ENCODE results near the gene FER1L5. TPM values are rescaled to one million over a fixed set of nuclear protein-coding genes. Genes with fewer than 3 reads are reported as not detected.

FER1L5 gene
- total and polyA plus RNA-seq, 9 of the 15 experiments (the other 6 are each of a cell fraction or from before 2014, with no cell fraction given): 0.01 TPM; not detected in 6

- no peaks in the 10 kb centered on the region for H3K36me3 ChIP-seq (ENCODE audit: control insufficient read depth, insufficient read depth, low read length)
- H3K27ac ChIP-seq (ENCODE audit: extremely low read depth, low read depth, low read length): no peak overlapping the region
- FAIRE-seq (no peak), DNase-seq (ENCODE audit: extremely low read depth in 1 of 4, low spot score in 3 of 4) (no peak), ATAC-seq (no peak)
- H3K9ac ChIP-seq (ENCODE audit: insufficient read depth in 1 of 2, low read depth in 2 of 2, low read length in 2 of 2): no peak overlapping the region
- H3K4me1 ChIP-seq (replicated peaks in 1 of 2; ENCODE audit: control insufficient read depth in 2 of 2, insufficient read depth in 2 of 2, low read length in 2 of 2): peaks cover 0 to 13% of the 10 kb centered on the region in 2 experiments; a peak in 2 of 5 replicates
- peaks cover 11% of the 10 kb centered on the region for H3K9me1 ChIP-seq (ENCODE audit: control insufficient read depth, insufficient read depth, low read length)
- in situ Hi-C loops (cut with MboI): no loop called here
- BruUV-seq (replicated peaks): no TSS peak
- WGBS (ENCODE audit: insufficient coverage, low coverage, missing lambda C conversion rate): 33% methylated on average over 6 of the region's 6 CpGs
- no peak overlapping the region for H3K4me3 ChIP-seq
- H3K79me2 ChIP-seq (ENCODE audit: control insufficient read depth, insufficient read depth, low read length): no peaks in the 10 kb centered on the region
- H3K9me3 ChIP-seq (replicated peaks; ENCODE audit: control insufficient read depth, insufficient read depth, low read depth, low read length): no peaks in the 10 kb centered on the region
- CTCF ChIA-PET (ENCODE audit: low intra/inter-chr PET ratio): interaction anchor here (0.5 kb wide), 1 partner anchor 337 kb away, joined by 4 read pairs; no protein-coding TSS in a partner anchor
- H4K20me1 ChIP-seq (replicated peaks; ENCODE audit: control insufficient read depth, insufficient read depth, low read length): peaks cover 5% of the 10 kb centered on the region; the same call in 1 of the 2 replicates
- peaks cover 0 to 13% of the 10 kb centered on the region in 2 experiments; a peak in 1 of 5 replicates for H3K27me3 ChIP-seq (ENCODE audit: control insufficient read depth in 2 of 2, insufficient read depth in 2 of 2, low read length in 2 of 2)
- no peak overlapping the region for H3K4me2 ChIP-seq (ENCODE audit: insufficient read depth, low read length)
- TF ChIP-seq RBM14 (IDR thresholded peaks at IDR 0.05; ENCODE audit: borderline replicate concordance, insufficient read depth, low read depth, low read length): no peak
- no peak for TF ChIP-seq TFAM (CRISPR knock-in tag; conservative IDR thresholded peaks at IDR 0.05)
- TF ChIP-seq THRAP3 (IDR thresholded peaks at IDR 0.05; ENCODE audit: borderline replicate concordance): no peak
- TF ChIP-seq ZNF12 (CRISPR knock-in tag; IDR thresholded peaks at IDR 0.05): no peak
- TF ChIP-seq SREBF1 (IDR thresholded peaks at IDR 0.05; ENCODE audit: borderline replicate concordance, low read depth, low read length): no peak
- no peak for TF ChIP-seq RNF2 (IDR thresholded peaks at IDR 0.05)
- no peak for TF ChIP-seq XRCC4 (IDR thresholded peaks at IDR 0.05; ENCODE audit: extremely low read depth, insufficient read depth, insufficient read length)
- TF ChIP-seq ELF4 (CRISPR knock-in tag; IDR thresholded peaks at IDR 0.05): no peak
- TF ChIP-seq TAF15 (IDR thresholded peaks at IDR 0.05; ENCODE audit: low read depth, low read length): no peak
- TF ChIP-seq, protein P1, sequence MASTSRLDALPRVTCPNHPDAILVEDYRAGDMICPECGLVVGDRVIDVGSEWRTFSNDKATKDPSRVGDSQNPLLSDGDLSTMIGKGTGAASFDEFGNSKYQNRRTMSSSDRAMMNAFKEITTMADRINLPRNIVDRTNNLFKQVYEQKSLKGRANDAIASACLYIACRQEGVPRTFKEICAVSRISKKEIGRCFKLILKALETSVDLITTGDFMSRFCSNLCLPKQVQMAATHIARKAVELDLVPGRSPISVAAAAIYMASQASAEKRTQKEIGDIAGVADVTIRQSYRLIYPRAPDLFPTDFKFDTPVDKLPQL (IDR thresholded peaks at IDR 0.05; ENCODE audit: extremely low read depth, insufficient read length): no peak
- TF ChIP-seq HNRNPUL1 (IDR thresholded peaks at IDR 0.05; ENCODE audit: low read length): no peak
- no peak for TF ChIP-seq ZNF696 (CRISPR knock-in tag; conservative IDR thresholded peaks at IDR 0.05)
- TF ChIP-seq MTA2 (IDR thresholded peaks at IDR 0.05; ENCODE audit: low read depth): no peak
- POLR2A ChIA-PET: interaction anchor here (0.6 kb wide), 1 partner anchor 9 kb away, joined by 4 read pairs; no protein-coding TSS in a partner anchor
- H2AFZ ChIP-seq (ENCODE audit: low read depth, low read length): no peak overlapping the region
- intact Hi-C loops (cut with micrococcal nuclease): no loop called here
Measured at GRCh38 chr2:96699021-96699420, 56.5 kb downstream of the FER1L5 start.
